Suprapubic skin (tissue), 4 donors: ENCODE measurements around the gene CRKL. TPM values are rescaled to one million over a fixed set of nuclear protein-coding genes. Genes with fewer than 3 reads are reported as not detected.

Experiments
- DNase-seq, 2 donors: peaks; one replicate each; pipeline ENCODE4 v3.0.0-alpha.2; 2019; ENCODE audit warnings: low spot score in 2 of 2
- H3K27ac ChIP-seq: fragments of 200-600 bp; sonication (generic); one replicate; pipeline ENCODE4 v1.5.1; 2019
- H3K27me3 ChIP-seq: fragments of 200-600 bp; sonication (generic); one replicate; pipeline ENCODE4 v1.5.1; 2019
- H3K36me3 ChIP-seq: fragments of 200-600 bp; sonication (generic); one replicate; pipeline ENCODE4 v1.5.1; 2019
- H3K4me1 ChIP-seq: fragments of 200-600 bp; sonication (generic); one replicate; pipeline ENCODE4 v1.5.1; 2019
- H3K4me3 ChIP-seq: fragments of 200-600 bp; sonication (generic); one replicate; pipeline ENCODE4 v1.5.1; 2019; ENCODE audit warnings: mild to moderate bottlenecking
- H3K9me3 ChIP-seq: fragments of 200-600 bp; sonication (generic); one replicate; pipeline ENCODE4 v1.5.1; 2019
- CTCF ChIP-seq, 2 donors: fragments of 200-600 bp in 1 of 2; fragments of 450-650 bp in 1 of 2; sonication (generic) in 1 of 2; IDR thresholded peaks; one replicate each; pipeline ENCODE4 v1.5.1; 2016 to 2019; ENCODE audit warnings: antibody characterized with exemption in 2 of 2, mild to moderate bottlenecking in 1 of 2, moderate library complexity in 1 of 2
- EP300 ChIP-seq: sonication (generic); formaldehyde crosslinking; IDR thresholded peaks from one replicate; pipeline ENCODE4 v1.6.1; 2017; ENCODE audit warnings: antibody characterized with exemption
- POLR2A ChIP-seq, 2 donors: fragments of 450-650 bp; IDR thresholded peaks; one replicate each; pipeline ENCODE4 v1.6.1; 2017; ENCODE audit warnings: antibody characterized with exemption in 2 of 2, mild to moderate bottlenecking in 2 of 2, moderate library complexity in 2 of 2
- POLR2AphosphoS5 ChIP-seq, 3 donors: sonication (generic); formaldehyde crosslinking; IDR thresholded peaks; one replicate each; pipeline ENCODE4 v1.6.1; 2017; ENCODE audit warnings: antibody characterized with exemption in 3 of 3
- WGBS: methylation state at CpG from one replicate; pipeline ENCODE4 v1.1.5; 2018; 5-methylcytosine and 5-hydroxymethylcytosine counted together
- total RNA-seq, 4 donors: library from RNA; depleted of rRNA; stranded (reverse); fragments of >200 nt; gene quantifications; one replicate each; pipeline ENCODE4 v1.1.0, GENCODE V29; 2016

CRKL gene
- total RNA-seq, 4 donors from 2014 or later, result 52.7 to 75.3 (median 71.9) TPM

- WGBS, result 95% methylated on average over 15 of the region's 24 CpGs
- Histone ChIP-seq H3K27ac (no peak overlapping the region), H3K36me3 (peaks cover 85% of the 10 kb centered on the region)
These were observed 74.2 kb downstream of the CRKL start for GRCh38 chr22:20991252-20992055.

GRCh38 chr22:20992056-20992442 lies 74.8 kb downstream of the CRKL start:
- H3K36me3 ChIP-seq, result peaks cover 91% of the 10 kb centered on the region
- no peak overlapping the region for H3K4me3 ChIP-seq
- no peaks in the 10 kb centered on the region for H3K9me3 ChIP-seq
- 89% methylated on average over 3 of the region's 7 CpGs for WGBS
- H3K27me3 ChIP-seq, result no peaks in the 10 kb centered on the region
- no peaks in the 10 kb centered on the region for H3K4me1 ChIP-seq
- DNase-seq, result no peak
- TF ChIP-seq POLR2AphosphoS5 (IDR thresholded peaks at IDR 0.05) (no peak), POLR2A (IDR thresholded peaks at IDR 0.05) (no peak), EP300 (no peak), CTCF (IDR thresholded peaks at IDR 0.05) (no peak)
- no peak overlapping the region for H3K27ac ChIP-seq

More at GRCh38 chr22:20991252-20992055, 74.2 kb downstream of the CRKL start:
- DNase-seq, result peak in 1 of 2 donors; percentile 58
- TF ChIP-seq CTCF (IDR thresholded peaks at IDR 0.05) (no peak), POLR2A (IDR thresholded peaks at IDR 0.05) (no peak)
- H3K4me3 ChIP-seq, result no peak overlapping the region
- no peaks in the 10 kb centered on the region for H3K27me3 ChIP-seq
- H3K4me1 ChIP-seq, result no peaks in the 10 kb centered on the region
- no peaks in the 10 kb centered on the region for H3K9me3 ChIP-seq

- TF ChIP-seq POLR2A (IDR thresholded peaks at IDR 0.05), result no peak
- no peak for TF ChIP-seq POLR2AphosphoS5 (IDR thresholded peaks at IDR 0.05)
- TF ChIP-seq CTCF (IDR thresholded peaks at IDR 0.05), result no peak
- TF ChIP-seq EP300, result no peak
- H3K36me3 ChIP-seq, result peaks cover 93% of the 10 kb centered on the region
These were observed 75.5 kb downstream of the CRKL start for GRCh38 chr22:20992456-20993303.

GRCh38 chr22:20993304-20994127 lies 76.3 kb downstream of the CRKL start:
- Histone ChIP-seq H3K36me3 (peaks cover 93% of the 10 kb centered on the region), H3K9me3 (no peaks in the 10 kb centered on the region), H3K4me1 (no peaks in the 10 kb centered on the region), H3K27ac (no peak overlapping the region), H3K27me3 (no peaks in the 10 kb centered on the region), H3K4me3 (no peak overlapping the region)
- WGBS, result 93% methylated on average over 12 of the region's 29 CpGs
- TF ChIP-seq POLR2A (IDR thresholded peaks at IDR 0.05) (no peak), EP300 (no peak), CTCF (IDR thresholded peaks at IDR 0.05) (no peak), POLR2AphosphoS5 (IDR thresholded peaks at IDR 0.05) (no peak)
- DNase-seq, result no peak

More at GRCh38 chr22:20992456-20993303, 75.5 kb downstream of the CRKL start:
- Histone ChIP-seq H3K27ac (no peak overlapping the region), H3K9me3 (no peaks in the 10 kb centered on the region), H3K4me1 (no peaks in the 10 kb centered on the region), H3K27me3 (no peaks in the 10 kb centered on the region), H3K4me3 (no peak overlapping the region)
- 83% methylated on average over 19 of the region's 21 CpGs for WGBS
- DNase-seq, result no peak
